Stimulated activated CD4-positive, alpha-beta T cell treated with anti-CD3 and anti-CD28 coated beads, Interleukin-4, amount 100 ng/mL, for 1 hour (primary cell): ENCODE data around the gene KRTCAP2.
"Not testable (repeated sequence)": the region's sequence is repeated elsewhere in the genome, so short reads cannot be mapped to it uniquely, and the experiment has no call there.

Experiments
- DNase-seq: peaks from one replicate; pipeline ENCODE4 v3.0.0-alpha.2; 2020

Gene KRTCAP2

DNA sequence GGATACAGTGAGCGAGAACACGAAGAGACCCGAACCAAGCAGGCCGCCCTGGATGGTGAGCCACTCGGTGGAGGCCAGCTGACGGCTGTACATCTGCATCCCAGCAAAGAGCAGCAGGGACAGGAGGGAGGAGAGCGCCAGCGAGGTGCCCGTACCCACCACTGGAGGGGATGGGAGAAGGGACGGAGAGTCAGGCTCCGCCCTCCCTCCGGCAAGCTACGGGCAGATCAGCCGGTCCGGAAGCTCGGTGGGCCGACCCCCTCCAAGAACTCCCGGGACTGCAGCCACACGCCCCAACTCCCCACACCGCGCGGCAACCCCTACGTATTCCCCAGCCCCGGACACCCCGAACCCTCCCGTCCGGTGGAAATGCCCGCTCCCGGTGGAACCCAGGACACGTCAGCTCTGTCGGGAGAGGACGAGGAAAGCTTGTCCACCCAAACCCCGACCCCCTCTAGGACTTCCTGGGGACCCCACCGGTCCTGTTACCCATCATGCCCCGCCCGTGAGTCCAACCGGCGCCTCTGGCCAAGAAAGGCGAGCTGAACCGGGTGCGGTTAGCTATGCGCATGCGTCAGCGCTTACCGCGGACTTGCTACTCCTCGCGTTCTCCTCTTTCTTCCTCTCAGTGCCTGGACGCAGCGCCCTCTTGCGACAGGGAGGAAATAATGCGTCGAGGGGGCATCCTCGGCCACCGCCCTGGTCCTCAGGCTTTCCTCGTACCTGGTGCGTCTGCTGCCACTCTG lies at the start of gene KRTCAP2:
KRTCAP2 (minus strand) TSS at position 573 of the 746 bp plus-strand sequence; CDS start at position 493, 80 bp downstream.
- DNase-seq: peak; percentile 93

DNA sequence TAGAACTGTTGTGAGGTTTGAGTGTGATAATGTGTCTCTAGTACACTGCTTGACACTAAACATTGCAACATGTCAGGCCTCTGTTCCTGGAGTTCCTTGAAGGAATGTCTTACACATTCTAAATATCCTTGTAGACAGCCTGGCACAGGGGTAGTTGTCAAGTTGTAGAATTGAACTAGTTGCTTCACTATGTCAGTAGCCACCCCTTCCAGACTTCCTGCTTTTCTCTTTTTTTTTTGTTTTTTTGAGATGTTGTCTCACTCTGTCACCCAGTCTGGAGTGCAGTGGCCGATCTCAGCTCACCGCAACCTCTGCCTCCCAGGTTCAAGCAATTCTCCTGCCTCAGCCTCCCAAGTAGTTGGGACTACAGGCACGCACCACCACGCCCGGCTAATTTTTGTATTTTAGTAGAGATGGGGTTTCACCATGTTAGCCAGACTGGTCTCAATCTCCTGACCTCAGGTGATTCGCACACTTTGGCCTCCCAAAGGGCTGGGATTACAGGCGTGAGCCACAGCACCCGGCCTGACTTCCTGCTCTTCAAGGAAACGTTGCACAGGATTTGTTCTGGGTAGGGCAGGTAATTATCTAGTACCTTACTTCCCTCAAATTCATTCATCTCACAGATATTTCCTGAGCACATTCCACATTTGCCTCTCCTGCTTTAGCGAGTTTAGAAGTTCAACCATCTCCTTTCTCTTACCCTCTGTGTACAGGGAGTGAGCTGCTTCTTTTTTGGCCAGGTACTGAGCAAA lies 47.3 kb upstream of the KRTCAP2 start:
- not testable (repeated sequence) for DNase-seq

DNA sequence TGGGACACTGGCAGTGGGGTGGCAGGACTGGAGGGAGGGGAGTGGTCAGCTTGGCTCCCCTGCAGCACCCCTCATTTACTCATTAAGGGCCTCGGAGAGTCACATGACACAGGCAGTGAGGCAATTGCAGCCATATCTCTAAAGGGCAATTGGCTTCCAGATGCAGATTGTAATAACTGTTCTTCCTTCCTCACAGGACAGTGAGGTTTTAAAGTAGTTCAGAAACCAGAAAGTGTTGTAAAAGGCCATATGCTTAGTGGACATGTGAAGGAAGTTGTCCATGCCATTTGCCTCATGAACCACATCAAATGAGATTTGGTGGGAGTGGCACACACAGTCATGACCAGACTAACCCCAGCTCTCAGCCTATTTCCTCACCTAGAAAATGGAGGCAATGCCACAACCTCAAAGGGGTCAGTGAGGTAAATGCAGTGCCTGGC lies 46.5 kb upstream of the KRTCAP2 start:
- no peak for DNase-seq

DNA sequence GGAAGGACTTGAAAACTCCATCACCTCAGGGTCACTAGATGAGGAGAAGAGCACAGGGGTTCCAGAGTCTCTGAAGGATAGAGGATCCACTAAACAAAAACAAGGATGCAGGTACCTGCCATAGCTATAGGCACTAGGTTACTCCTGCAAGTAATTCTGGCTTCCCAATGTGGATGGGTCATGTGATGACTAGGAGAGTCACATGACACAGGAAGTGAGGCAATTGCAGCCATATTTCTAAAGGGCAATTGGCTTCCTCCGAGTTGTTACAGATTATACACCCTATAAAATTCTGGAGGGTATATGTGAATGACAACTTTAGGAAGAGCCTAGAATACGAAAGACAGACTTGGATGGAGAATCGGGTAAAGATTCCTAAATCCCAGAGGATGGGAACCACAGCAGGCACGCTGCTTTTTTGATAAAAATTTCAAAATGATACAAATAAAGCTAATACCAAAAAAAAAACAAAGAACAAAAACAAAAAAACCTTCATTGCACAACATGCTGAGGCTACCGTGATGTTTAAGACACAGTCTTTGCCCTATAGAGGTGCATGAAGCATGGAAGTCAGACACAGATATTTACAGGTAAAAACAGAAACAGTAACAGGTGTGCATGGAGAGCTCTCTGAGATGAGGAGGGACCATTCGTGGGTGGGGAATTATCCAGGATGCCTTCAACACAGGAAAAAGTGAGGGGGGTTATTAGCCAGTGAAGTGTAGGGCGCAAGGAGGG lies 45.9 kb upstream of the KRTCAP2 start:
- DNase-seq: no peak

DNA sequence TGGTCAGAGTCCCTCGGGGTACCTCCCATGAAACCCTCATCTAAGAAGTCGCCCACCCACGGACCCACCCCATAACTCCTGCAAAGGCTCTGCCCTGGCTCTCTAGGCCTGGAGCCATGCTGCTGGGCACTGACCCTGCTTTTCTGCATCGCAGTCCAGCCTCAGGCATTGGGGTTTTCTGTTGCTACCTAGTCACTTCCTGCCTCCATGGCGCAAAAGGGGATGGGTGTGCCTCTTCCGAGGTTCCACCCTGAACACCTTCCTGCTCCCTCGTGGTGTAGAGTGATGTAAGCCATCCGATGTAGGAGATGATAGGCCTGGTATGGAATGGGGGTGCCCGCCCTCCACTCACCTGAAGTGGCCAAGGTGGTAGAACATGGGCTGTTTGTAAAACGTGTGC lies 41.6 kb upstream of the KRTCAP2 start:
- not testable (repeated sequence) for DNase-seq

DNA sequence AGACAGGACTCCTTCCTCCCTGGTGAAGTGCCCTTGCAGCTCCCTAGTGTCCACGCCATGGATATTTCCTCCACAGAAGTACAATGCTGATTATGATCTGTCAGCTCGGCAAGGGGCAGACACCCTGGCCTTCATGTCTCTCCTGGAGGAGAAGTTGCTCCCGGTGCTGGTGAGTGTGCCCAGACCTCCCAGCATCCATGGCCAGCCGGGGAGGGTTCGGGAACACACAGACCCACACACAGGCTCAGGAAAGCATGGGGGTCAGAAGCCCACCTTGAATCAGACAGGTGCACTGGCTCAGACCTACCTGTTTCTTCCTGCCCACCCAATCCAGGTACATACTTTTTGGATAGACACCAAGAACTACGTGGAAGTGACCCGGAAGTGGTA lies 38.9 kb upstream of the KRTCAP2 start:
- not testable (repeated sequence) for DNase-seq

DNA sequence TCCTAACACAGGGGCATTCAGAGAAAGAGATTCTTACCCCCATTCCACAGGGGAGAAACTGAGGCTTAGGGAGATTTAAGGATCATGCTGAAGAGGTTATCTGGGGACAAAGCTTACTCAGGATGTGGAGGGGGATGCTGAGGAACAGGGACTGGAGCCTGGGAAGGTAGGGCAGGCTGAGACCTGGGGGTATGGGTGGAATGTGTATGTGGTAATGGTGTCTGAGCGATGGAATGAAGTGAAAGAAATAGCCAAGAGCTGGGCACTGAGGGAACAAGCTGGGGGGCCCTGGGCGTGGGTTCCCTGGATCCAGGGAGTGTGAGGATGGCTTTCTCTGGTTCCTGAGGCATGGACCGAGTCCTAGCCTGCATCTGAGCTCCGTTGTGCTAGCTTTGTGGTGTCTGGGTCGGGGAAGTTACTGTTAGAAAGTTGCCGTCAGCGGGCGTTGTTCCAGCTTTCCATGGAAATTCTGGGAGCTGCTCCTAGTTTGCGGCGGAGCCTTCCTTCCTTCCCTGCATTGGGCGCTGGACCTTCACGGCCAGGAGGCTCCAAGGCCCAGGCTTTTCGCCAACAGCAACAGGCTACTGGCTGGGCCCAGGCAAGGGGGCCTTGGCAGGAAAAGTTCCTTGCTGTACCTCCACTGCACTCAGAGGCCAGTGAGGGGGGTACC lies 38.4 kb upstream of the KRTCAP2 start:
- not testable (repeated sequence) for DNase-seq

DNA sequence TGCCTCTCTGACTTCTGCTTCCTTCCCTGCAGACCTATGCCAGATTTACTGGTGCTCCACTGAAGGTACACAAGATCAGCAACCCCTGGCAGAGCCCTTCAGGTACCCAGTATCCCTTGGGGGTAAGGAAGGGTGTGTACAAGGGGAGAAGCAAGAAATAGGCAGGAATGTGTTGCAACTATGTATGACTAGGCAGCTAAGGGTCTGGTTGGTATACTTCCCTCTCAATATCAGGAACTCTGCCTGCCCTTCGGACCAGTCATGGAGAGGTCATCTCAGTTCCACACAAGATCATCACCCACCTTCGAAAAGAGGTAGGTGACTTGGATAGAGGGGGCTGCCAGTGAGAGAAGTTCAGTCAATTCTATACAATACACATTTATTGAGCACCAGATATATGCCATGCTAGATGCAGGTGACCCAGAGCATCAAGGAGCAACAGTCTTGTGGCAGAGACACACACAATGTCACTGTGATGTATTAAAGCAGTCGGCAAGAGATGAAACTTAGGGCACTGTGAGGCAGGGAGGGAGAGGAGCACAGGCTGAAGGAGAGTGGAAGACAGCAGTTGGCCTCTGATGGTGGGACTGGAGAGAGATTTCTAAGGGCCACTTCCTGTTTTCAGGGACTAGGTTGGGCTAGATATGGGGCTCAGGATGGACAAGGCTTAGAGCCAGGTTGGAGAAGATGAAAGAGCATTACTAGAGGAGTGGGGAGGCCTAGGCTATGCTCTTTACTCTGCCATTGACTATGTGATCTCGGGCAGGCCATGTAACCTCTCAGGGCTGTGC lies 37.4 kb upstream of the KRTCAP2 start:
- DNase-seq: no peak

DNA sequence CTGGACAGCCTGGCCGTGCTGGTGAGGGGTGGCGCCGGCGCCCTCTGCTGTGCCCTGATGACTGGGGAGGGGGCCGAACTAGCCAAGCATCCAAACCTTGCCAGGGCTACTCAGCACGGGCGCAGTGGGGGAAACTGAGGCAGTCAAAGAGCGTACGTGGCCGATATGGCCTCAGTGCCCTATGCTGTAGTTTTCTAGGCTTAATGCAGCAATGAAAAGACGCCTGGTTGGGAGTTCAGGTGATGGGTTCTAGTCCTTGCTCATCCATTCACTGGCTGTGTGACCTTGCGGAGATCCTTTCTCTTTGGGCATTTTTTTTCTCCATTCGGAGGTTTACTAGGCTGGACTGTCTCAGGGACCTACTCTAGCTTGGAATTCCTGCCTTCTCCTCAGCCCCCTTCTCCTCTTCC lies 36.2 kb upstream of the KRTCAP2 start:
- DNase-seq: no peak

DNA sequence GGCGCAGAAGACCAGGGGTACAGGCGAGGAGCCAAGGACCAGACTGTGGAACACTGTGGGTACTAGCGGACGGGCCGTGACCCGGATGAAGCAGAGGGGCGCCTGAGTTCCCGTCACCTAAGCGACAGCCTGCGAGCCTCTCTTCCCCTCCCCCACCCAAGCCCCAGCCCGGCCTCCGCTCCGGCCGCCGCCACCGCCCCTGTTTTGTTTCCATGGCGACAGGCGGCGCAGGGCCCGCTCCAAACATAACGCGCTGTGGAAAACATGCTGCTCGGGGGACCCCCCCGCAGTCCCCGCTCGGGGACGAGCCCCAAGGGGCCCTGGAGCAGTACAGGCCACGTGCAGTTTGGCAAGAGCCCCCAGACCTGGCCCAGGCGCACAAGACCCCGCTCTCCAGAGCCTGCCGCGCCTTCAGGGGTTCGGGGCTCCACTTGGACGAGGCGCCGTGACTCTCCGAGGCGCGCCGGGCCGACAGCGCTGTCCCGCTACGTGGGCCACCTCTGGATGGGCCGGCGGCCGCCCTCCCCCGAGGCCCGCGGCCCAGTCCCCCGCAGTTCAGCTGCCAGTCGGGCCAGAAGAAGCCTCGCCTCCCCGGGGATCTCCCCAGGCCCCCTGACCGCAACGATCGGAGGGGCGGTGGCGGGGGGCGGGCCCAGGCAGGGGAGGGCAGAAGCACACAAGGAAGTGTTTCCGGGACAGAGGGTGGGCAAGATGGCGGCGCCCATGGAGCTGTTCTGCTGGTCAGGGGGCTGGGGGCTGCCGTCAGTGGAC lies 35.6 kb upstream of the KRTCAP2 start, which contains the start of gene MTX1:
MTX1 (plus strand) TSS at position 155 of the 771 bp plus-strand sequence; CDS start at position 265, 110 bp downstream.
- DNase-seq: peak; percentile 89

DNA sequence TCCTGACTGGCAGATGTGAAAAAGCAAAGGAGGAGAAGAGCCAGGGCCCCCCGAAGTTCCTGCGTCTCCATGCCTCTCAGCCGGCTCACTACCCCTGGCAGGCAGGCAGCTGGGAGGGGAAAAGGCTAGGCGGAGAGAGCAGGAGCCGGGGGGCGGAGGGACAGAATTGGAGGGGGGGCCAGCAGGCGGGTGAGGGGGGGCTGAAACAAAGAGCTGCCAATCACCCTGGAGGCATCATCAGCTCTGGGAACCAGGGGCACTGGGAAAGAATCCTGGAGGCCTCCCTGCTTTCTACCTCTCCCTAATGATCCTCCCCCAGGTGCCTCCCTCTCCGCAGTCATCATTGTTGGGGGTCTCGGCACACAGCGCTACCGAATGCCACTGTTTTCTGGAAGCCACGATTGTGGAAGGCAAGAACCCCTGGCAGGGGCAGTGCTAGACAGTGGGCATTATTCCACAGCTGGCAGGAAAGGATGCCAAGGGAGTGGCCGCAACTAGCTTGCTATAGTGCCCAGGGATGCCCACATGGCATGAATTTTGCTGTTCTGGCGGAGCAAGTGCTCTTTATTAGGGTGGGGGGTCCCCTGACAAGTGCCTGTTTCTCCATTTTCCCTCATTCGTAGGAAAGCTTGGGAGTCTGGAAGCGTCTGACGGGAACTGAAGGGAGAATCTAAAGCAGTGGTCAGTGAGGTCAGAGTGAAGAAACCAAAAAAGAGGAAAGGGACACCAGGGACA lies 34.9 kb upstream of the KRTCAP2 start, which contains the start of gene THBS3:
THBS3 (minus strand) TSS at position 92 of the 735 bp plus-strand sequence; CDS start at position 71, 21 bp downstream.
- no peak for DNase-seq

DNA sequence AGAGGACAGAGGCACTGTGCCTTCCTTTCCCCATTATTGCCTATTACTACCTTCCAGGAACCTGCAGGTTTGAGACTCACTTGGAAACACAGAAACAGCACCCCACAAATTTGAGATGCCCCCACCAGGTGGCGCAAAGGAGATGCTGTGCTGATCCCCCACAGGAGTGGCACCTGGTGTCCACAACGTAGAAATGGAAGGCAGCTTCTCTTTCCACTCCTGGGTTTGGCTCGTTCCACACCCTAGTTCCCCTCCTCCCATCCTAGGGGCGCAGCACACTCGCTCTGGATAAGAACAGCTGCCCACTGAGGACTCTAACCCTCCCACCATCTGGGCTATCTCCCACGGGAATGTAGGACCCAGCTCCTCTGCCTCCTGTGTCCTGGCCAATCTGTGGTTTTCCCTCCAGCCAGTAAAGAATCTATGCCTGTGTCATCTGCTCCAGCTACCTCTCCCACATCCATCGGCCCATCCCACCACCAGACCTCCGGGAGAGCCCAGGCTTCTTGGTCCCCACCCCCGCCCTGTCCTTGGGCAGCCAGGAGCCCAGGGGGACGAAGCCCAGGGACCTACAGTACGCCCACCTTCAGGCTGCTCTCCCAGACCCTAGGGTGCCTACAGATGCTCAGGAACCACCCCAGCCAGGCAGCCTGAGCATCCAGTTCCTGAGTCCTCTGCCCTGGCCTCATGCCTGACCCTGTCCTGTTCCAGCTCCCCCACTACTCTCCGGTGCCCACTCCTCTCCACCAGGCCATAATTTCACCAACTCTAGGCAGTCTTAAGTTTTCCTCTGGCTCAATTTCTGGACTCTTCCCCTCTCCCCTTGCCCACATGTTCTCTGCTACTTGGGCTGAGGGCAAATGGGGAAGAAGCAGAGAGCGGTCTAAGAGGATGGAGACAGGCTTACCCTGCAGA lies 34.0 kb upstream of the KRTCAP2 start:
- peak; percentile 92 for DNase-seq

DNA sequence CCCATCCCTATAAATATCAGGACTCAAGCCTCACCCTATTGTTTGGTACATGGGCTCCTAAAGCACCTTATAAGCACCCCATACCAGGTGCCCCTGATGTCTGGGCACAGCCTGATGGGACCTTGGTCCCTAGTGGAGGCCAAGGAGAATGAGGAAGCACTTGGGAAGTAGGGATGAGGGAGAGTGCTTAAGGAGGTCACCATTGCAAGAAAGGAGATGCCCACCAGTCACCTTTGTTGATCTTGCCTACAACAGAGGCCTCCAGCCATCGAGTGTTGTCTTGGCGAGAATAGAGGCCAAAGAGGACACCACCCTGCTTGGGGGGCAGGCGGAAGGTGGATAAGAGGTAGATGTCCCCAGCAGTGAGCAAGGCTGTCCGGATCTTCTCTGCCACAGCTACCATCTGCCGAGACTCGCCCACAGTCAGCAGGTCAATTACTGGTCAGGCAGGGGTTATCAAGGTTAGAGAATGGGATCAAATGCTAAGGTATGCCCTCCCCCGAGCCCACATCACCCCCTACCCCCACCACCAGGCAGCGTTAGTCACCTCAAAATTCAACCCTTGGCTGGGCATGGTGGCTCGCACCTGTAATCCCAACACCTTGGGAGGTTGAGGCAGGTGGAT lies 33.0 kb upstream of the KRTCAP2 start:
- no peak for DNase-seq

DNA sequence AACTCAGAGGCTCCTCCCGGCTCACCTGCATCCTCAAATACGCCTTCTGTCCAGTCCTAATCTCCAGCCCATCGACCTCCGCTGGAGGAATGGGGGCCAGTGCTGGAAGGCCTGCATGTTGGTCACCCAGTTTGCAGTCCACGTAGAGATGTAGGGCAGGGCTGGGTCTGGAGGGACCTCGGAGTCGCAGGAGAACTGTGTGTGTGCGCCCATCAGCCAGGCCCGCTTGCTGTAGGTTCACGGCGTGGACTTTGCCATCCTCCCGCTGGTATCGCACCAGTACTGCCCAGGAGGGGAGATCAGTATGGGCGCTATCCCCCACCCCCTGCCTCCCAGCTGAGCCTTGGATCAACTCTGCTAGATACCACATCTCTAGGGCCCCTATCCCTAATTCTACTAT lies 31.9 kb upstream of the KRTCAP2 start:
- no peak for DNase-seq

DNA sequence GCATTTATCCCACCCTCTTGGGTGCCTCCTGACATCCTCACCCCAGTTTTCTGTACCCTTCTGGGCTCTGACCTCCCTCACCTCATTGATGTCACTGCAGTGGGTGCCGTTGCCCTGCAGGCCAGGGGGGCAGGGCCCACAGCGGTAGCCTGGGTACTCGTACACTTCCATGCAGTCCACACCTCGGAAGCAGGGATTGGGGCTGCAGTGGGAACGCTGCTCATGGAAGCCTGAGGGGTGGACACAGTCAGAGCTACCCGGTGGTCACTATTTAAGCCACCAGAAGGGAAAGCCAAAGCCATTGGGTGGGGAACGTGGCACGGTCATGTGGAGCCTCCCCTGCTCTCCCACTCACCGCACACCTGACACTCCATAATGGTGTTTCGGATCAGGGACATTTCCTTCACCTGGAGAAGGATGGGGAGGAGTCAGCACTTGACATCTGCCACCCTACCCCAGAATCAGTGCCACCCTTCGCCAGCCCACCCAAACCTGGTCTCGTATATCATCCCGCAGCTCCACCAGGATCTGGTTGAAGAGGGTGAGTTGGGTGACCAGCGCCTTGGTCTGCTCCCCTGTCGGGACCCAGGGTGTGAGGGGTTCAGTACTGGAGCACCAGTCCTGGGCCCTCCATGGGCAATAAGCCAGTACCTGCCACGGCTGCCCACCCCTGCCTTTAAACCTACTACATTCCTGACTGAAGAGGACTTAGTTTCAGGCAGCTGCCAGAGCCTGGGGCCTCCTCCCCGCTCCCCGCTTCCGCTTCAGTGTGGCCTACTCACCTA lies 29.8 kb upstream of the KRTCAP2 start:
- DNase-seq: no peak

DNA sequence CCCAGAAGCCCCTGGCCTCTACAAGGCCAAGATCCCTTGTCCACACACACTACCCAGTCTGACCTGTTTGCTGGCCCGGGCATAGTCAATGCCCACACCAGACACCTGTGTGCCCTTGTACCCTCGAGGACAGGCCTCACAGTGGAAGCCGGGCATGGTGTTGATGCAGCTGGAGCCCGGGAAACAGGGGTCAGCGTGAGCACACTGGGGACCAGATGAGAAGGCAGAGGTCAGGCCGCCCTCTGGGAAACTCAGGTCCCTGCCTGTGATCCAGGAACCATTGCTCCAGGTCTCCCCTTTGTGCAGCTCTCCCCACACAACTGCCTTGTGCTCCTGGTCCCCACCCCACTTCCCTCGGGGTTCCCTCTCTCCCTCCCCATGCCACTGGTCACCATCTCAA lies 29.1 kb upstream of the KRTCAP2 start:
- DNase-seq: no peak

DNA sequence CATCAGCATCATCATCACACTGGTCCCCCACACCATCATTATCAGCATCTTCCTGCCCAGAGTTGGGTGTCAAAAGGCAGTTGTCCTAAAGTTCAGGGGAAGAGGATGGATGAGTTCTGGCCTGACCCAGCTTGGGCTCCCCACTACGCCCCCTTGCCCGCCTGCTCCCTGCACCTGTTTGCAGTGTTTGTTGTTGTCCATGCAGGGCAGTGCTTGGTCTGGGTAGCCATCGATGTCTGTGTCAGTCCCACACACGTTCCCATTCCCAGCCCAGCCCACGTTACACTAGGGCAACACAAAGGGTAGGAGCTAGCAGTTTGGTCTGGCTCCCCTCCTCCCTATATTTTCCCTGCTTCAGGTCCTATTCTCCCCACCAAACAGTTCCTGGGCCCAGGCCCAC lies 27.8 kb upstream of the KRTCAP2 start:
- no peak for DNase-seq

DNA sequence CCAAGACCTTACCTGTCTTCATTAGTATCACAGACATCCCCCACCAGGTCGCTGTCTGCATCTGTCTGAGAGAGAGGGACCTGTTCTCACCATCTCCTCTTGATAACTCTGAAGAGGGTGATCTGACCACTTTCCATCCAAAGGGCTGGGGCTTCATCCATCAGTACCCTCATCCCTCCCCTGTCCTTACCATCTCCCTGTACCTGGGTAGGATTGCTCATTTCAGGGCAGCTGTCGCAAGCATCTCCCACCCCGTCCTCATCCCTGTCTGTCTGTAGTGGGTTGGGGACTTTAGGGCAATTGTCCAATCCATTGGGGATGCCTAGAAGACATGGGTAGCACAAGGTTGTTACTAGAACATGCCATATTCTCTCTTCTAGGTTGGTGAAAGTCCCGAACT lies 26.7 kb upstream of the KRTCAP2 start:
- DNase-seq: no peak
